ENCODE data around the gene TKTL2.
"Not testable (repeated sequence)": the region's sequence is repeated elsewhere in the genome, so short reads cannot be mapped to it uniquely, and the experiment has no call there.

Gene TKTL2

DNA sequence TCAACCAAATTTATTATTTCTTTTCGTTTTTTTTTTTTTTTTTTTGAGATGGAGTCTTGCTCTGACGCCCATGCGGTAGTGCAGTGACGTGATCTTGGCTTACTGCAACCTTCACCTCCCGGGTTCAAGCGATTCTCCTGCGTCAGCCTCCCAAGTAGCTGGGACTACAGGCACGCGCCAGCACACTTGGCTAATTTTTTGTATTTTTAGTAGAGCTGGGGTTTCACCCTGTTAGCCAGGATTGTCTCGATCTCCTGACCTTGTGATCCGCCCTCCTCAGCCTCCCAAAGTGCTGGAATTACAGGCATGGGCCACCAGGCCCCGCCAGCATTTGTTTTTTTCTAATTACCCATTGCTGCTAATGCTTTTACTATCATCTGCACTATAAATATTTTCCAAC, 26.5 kb downstream of the TKTL2 start:
- not testable (repeated sequence) for H3K27me3 ChIP-seq (ENCODE audit: control insufficient read depth, insufficient read depth, low read length); H3K27ac ChIP-seq (ENCODE audit: low read depth, low read length); H3K36me3 ChIP-seq (ENCODE audit: control insufficient read depth, insufficient read depth, low read length); H3K4me3 ChIP-seq (ENCODE audit: low read depth, low read length); H3K9ac ChIP-seq (ENCODE audit: low read depth, low read length); H3K4me1 ChIP-seq (ENCODE audit: control insufficient read depth, insufficient read depth, low read length); H3K9me3 ChIP-seq (ENCODE audit: control insufficient read depth, insufficient read depth, low read length)

DNA sequence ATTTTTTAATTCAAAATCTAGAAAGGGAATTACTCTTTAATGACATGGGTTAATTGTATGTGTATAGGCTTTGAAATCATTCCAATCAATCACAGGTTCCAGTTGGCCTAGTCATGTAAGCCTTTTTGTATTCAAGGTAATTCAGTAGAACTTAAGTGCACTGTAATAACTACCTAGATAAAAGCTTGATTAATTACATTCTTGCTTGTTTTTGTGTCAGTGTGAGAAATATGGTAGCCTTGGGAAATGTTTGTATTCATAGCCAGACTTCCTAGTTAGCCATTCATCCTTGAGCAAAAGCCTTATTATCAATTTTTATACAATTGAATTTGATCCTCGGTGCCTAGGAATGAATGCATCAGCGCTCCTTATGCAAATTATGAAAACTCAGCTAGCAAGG, 33.5 kb downstream of the TKTL2 start:
- Histone ChIP-seq H3K27ac (ENCODE audit: low read depth, low read length) (no peak overlapping the region), H3K4me3 (ENCODE audit: low read depth, low read length) (no peak overlapping the region)

More for the DNA sequence above, 33.5 kb downstream of the TKTL2 start:
- Histone ChIP-seq H3K9me3 (ENCODE audit: control insufficient read depth, insufficient read depth, low read length) (no peaks in the 10 kb centered on the region), H3K9ac (ENCODE audit: low read depth, low read length) (no peak overlapping the region), H3K4me1 (ENCODE audit: control insufficient read depth, insufficient read depth, low read length) (no peaks in the 10 kb centered on the region), H3K27me3 (ENCODE audit: control insufficient read depth, insufficient read depth, low read length) (no peaks in the 10 kb centered on the region), H3K36me3 (ENCODE audit: control insufficient read depth, insufficient read depth, low read length) (no peaks in the 10 kb centered on the region)

All from HUES48 (cell line).